Ovary (tissue), 9 donors: Measurements from ENCODE around the gene MKNK1. TPM values are rescaled to one million over a fixed set of nuclear protein-coding genes. Genes with fewer than 3 reads are reported as not detected.

Source experiments
- DNase-seq, 5 donors: peaks; one replicate each; pipeline ENCODE4 v3.0.0-alpha.2; 2019 to 2020
- H3K27ac ChIP-seq, 2 donors: fragments of 200-600 bp; one replicate each; pipeline versions ENCODE4 v1.5.1 to v1.8.0; 2019 to 2022
- H3K27me3 ChIP-seq: fragments of 200-600 bp; one replicate; pipeline ENCODE4 v1.8.0; 2022
- H3K36me3 ChIP-seq: fragments of 200-600 bp; sonication (generic); one replicate; pipeline ENCODE4 v1.5.1; 2019
- H3K4me1 ChIP-seq: one replicate; pipeline ENCODE4 v1.8.1; 2013; ENCODE audit warnings: mild to moderate bottlenecking, moderate library complexity; ENCODE audit not compliant: insufficient read depth
- H3K4me3 ChIP-seq: fragments of 200-600 bp; sonication (generic); one replicate; pipeline ENCODE4 v1.5.1; 2017
- H3K9me3 ChIP-seq, 2 donors: fragments of 200-600 bp in 1 of 2; sonication (generic) in 1 of 2; one replicate each; pipeline versions ENCODE4 v1.5.1 to v1.8.1; 2013 to 2019; ENCODE audit warnings: mild to moderate bottlenecking in 1 of 2, moderate library complexity in 1 of 2
- EP300 ChIP-seq: sonication (generic); formaldehyde crosslinking; IDR thresholded peaks from one replicate; pipeline ENCODE4 v1.6.1; 2017; ENCODE audit warnings: antibody characterized with exemption
- POLR2A ChIP-seq: fragments of 450-650 bp; IDR thresholded peaks from one replicate; pipeline ENCODE4 v1.6.1; 2017; ENCODE audit warnings: antibody characterized with exemption, mild to moderate bottlenecking, moderate library complexity
- WGBS, 3 donors: extraction: QIAGEN DNeasy Blood & Tissue Kit in 1 of 3; methylation state at CpG; one replicate each; pipeline versions ENCODE4 v1.1.5 to v1.1.7; 2013 to 2017; 5-methylcytosine and 5-hydroxymethylcytosine counted together
- intact Hi-C, 4 donors: fragments of 100-400 bp; cut with DNase I; formaldehyde crosslinking; loops; one replicate each; pipeline versions ENCODE4 v1.11.0 to v1.15.1; 2022 to 2023
- polyA plus RNA-seq, 2 donors: library from polyadenylated mRNA; stranded (reverse); fragments of 200-250 nt in 1 of 2; fragments of 350-450 nt in 1 of 2; fragmentation: Illumina TruSeq in 1 of 2; extraction: RNeasy Lipid Tissue Mini Kit (QIAGEN cat#74804) in 1 of 2; gene quantifications; one replicate each; pipeline ENCODE4 v1.2.3, GENCODE V29; 2013 to 2014
- total RNA-seq, 7 donors: library from RNA; depleted of rRNA in 2 of 7; stranded (reverse); fragments of >200 nt in 2 of 7; fragmentation: NEBNext Ultra II Directional in 3 of 7; extraction: Animal tissue kit (Norgen Biotek cat#: 25700) in 3 of 7; gene quantifications; one replicate each; pipeline versions ENCODE4 v1.1.0 to v1.2.4, GENCODE V29; 2016 to 2023
- TF ChIP-seq, protein P1 (sequence below), 3 donors: fragments of 450-650 bp in 2 of 3; fragments of 200-600 bp in 1 of 3; IDR thresholded peaks; one replicate each; pipeline versions ENCODE4 v1.5.1 to v1.8.0; 2016 to 2022; ENCODE audit warnings: antibody characterized with exemption in 3 of 3, mild to moderate bottlenecking in 1 of 3
- donor health status: DM: no; HTN: no; CAD: no; lungs with moderate emphysema.
- donor health status: DM: no; HTN: no; CAD: no.
- donor health status: Bipolar disorder and iron deficiency.
- donor health status: DM: yes; HTN: yes; CAD: no.
- donor health status: DM: no; HTN: no; CAD: no.
- donor health status: DM: yes; HTN: yes; CAD: no.

The MKNK1 gene
- total and polyA plus RNA-seq, 9 donors, result 21.0 to 39.3 (median 24.9) TPM

DNA sequence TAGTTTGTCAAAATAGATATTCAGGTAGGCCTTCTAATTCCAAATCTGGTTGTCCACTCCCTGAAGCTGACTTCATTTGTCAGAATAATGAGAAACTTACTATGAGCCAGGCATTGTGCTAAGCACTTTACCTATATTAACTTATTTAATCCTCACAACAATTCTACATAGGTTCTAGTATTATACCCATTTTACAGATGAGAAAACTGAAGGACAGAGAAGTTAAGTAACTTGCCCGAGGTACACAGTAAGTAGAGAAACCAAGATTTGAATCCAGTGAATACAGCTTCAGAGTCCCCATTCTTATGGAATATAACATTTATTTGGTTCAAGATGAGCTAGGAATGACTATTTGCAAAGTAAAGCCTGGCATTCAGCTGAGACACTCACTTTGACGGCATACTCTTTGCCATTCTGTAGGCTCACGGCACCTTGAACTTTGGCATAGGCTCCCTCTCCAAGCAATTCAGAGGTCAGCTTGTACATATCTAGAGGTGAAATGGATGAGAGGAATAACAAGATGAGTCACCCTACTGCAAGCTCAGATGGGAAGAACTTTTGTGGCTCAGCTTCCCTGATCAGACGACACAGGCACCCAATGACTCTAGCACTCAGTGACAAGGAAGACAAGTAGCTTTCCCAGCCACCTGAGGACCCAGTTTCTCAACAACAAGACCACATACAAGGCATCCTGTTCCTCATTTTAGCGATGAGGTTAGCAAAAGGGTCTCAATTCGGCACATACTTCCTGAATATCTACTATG is 23.7 kb downstream of the MKNK1 start:
- no peaks in the 10 kb centered on the region for H3K9me3 ChIP-seq
- H3K4me3 ChIP-seq, result no peak overlapping the region
- intact Hi-C loops, result no loop called here
- DNase-seq, result no peak
- TF ChIP-seq EP300, result no peak
- TF ChIP-seq POLR2A, result no peak
- TF ChIP-seq, protein P1, sequence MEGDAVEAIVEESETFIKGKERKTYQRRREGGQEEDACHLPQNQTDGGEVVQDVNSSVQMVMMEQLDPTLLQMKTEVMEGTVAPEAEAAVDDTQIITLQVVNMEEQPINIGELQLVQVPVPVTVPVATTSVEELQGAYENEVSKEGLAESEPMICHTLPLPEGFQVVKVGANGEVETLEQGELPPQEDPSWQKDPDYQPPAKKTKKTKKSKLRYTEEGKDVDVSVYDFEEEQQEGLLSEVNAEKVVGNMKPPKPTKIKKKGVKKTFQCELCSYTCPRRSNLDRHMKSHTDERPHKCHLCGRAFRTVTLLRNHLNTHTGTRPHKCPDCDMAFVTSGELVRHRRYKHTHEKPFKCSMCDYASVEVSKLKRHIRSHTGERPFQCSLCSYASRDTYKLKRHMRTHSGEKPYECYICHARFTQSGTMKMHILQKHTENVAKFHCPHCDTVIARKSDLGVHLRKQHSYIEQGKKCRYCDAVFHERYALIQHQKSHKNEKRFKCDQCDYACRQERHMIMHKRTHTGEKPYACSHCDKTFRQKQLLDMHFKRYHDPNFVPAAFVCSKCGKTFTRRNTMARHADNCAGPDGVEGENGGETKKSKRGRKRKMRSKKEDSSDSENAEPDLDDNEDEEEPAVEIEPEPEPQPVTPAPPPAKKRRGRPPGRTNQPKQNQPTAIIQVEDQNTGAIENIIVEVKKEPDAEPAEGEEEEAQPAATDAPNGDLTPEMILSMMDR (IDR thresholded peaks at IDR 0.05), result no peak
- no peak overlapping the region for H3K27ac ChIP-seq
- H3K4me1 ChIP-seq, result no peaks in the 10 kb centered on the region
- no peaks in the 10 kb centered on the region for H3K36me3 ChIP-seq
- WGBS, 3 donors, result 91 to 97% (median 94%) methylated on average over 6 of the region's 6 CpGs
- H3K27me3 ChIP-seq, result no peaks in the 10 kb centered on the region

DNA sequence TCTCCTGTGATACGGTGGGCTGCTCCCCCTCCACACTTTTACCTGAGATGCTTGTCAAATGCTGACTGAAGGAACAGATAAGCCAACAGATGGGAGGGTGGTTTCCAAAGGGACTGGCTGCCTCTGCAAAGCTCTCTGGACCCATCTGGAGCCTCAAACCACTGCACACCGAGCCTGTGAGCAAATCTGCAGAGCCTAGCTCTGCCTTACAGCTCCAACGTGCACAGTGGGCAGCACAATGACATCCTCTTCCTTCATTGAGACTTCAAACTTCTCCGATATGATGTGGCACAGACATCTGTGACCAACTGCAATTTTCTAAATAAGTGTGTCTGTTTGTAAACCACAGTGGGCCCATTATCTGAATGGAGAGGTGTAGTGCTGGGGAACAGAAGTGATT is 26.4 kb downstream of the MKNK1 start:
- H3K9me3 ChIP-seq, result no peaks in the 10 kb centered on the region
- WGBS, 3 donors, result 86 to 93% (median 91%) methylated on average over 4 of the region's 4 CpGs
- intact Hi-C loops, result no loop called here
- no peaks in the 10 kb centered on the region for H3K36me3 ChIP-seq
- no peak overlapping the region for H3K27ac ChIP-seq
- no peak overlapping the region for H3K4me3 ChIP-seq
- no peak for DNase-seq
- no peaks in the 10 kb centered on the region for H3K27me3 ChIP-seq
- TF ChIP-seq EP300 (no peak), POLR2A (no peak)
- TF ChIP-seq, protein P1 (IDR thresholded peaks at IDR 0.05), result no peak
- H3K4me1 ChIP-seq, result no peaks in the 10 kb centered on the region

DNA sequence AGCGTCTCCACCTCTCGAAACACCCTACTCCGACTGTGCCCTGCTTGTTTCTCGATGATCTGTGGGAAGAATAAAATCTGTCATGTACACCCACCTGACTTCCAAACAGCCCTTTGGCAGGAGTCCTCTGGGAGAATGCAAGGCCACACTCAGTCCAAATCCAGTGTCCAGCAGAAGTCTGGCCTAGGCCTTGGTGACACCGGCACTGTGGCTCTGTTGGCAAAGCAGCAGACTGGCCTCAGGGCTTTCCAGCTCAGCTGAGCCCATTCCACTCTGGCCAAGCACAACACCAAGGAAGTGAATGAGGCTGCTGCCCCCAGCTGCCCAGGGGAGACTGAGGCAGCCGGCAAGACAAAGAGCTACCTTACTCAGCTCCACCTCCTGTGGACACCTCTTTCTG is 27.5 kb downstream of the MKNK1 start:
- H3K4me1 ChIP-seq, result no peaks in the 10 kb centered on the region
- no peak for TF ChIP-seq POLR2A
- TF ChIP-seq, protein P1 (IDR thresholded peaks at IDR 0.05), result no peak
- TF ChIP-seq EP300, result no peak
- H3K27me3 ChIP-seq, result no peaks in the 10 kb centered on the region
- intact Hi-C loops, result no loop called here
- H3K36me3 ChIP-seq, result no peaks in the 10 kb centered on the region
- 79 to 95% (median 94%) methylated on average over 6 of the region's 6 CpGs for WGBS, 3 donors
- no peaks in the 10 kb centered on the region for H3K9me3 ChIP-seq
- DNase-seq, result no peak
- H3K27ac ChIP-seq, result no peak overlapping the region
- no peak overlapping the region for H3K4me3 ChIP-seq

DNA sequence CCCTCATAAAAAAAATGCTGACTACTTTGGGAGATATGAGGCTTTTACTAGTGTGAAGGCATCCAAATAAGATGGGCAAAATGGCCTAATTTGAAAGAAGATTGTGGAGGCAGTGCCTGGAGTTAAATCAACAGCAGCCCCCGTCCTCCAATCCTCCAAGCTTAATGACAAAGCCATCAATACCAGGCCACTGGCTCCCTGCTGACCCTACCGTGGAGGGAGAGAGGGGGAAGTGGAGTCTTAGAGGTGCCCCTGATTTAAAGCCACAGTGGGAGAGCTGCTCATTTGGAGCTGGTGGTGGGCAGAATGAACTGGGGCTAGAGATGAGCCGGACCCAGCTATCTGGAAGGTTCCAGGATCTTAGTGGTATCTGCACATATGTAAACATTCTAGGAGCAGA is 28.3 kb downstream of the MKNK1 start:
- no peaks in the 10 kb centered on the region for H3K4me1 ChIP-seq
- no peak for DNase-seq
- 70 to 71% (median 71%) methylated on average over 3 of the region's 3 CpGs for WGBS, 3 donors
- no peaks in the 10 kb centered on the region for H3K9me3 ChIP-seq
- TF ChIP-seq EP300 (no peak), POLR2A (no peak)
- TF ChIP-seq, protein P1 (IDR thresholded peaks at IDR 0.05), result no peak
- H3K4me3 ChIP-seq, result no peak overlapping the region
- no peak overlapping the region for H3K27ac ChIP-seq
- H3K36me3 ChIP-seq, result no peaks in the 10 kb centered on the region
- H3K27me3 ChIP-seq, result no peaks in the 10 kb centered on the region
- intact Hi-C loops, result no loop called here
